ENCODE data around the gene EGR1.
A peak's percentile ranks its signal among the peaks of the same experiment; 100 is the strongest.

The EGR1 gene

DNA sequence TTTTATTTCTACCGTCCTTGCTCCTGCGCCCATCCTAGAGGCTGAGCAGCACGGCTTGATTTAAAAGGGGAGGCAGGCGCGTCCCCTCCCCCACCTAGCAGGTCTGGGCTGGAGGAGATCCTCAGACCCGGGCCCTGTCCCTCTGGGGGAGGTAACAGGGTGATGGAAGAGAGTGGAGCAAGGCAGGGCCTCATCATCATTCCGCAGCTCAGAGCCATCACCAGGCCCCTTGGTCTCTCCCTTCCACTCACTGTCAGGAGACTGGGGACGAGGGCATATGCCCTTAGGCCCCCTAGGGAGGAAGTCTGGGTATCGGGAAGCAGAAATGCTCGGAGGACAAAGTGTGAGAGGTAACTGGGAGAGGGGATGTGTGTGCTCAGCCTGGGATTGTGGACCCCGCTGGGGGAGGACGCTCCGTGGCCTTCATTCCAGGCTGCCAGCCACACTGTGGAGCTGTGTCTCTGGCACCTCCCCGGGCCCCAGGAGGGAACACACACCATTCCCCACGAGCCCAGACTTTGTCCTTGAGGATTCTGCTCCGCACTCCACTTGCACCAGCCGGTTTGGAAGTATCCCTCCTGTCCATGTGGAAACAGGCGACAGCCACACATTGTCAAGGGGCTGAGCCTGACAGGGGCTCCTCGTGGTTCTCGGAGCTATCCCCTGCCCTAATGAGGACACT lies 25.7 kb upstream of the EGR1 start:
- peak; percentile 63 for DNase-seq (ENCODE audit: low spot score)
- TF ChIP-seq, protein P1, sequence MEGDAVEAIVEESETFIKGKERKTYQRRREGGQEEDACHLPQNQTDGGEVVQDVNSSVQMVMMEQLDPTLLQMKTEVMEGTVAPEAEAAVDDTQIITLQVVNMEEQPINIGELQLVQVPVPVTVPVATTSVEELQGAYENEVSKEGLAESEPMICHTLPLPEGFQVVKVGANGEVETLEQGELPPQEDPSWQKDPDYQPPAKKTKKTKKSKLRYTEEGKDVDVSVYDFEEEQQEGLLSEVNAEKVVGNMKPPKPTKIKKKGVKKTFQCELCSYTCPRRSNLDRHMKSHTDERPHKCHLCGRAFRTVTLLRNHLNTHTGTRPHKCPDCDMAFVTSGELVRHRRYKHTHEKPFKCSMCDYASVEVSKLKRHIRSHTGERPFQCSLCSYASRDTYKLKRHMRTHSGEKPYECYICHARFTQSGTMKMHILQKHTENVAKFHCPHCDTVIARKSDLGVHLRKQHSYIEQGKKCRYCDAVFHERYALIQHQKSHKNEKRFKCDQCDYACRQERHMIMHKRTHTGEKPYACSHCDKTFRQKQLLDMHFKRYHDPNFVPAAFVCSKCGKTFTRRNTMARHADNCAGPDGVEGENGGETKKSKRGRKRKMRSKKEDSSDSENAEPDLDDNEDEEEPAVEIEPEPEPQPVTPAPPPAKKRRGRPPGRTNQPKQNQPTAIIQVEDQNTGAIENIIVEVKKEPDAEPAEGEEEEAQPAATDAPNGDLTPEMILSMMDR (IDR thresholded peaks at IDR 0.05; ENCODE audit: extremely low read depth, missing control alignments): no peak

DNA sequence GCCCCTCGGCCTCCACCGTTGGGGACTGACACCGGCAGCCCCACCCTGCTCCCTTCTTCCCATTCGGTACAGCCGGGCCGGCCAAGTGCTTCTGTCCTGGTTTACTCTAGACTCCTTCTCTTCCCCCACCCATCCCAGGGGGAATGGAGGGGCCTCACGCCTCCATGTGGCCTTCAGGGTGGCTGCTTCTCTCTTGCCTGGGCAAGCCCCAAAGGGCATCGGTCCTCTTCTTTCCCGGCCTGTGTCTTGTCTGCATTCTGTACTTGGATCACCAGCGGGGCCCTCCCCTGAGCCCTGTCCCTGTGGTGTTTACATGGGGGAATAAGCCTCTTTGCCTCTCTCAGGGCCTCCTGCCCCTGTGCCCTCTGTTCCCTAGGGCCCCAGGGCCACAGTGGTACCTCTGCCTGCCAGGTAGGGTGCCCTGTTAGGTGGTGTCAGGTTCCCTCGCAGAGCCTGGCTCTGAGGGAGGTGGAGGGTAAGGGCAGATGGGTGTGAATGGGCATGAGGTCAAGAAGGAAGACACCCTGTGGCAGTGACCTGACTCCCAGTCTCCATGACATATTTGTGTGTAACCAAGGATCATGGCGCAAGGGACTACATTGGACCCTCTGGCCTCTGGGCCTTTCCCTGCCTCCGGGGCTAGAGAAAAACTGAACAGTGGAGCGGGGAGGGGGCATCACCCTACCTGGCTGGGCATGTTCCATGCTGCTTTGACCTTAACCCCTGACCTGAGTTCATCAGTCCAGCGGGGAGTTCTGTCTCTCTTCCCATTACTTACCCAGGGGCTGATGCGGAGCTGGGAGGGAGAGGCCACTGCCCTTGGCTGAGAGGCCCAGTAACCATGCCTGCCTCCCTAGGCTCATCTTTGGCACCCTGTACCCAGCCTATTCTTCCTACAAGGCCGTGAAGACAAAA lies 24.9 kb upstream of the EGR1 start:
- TF ChIP-seq, protein P1 (IDR thresholded peaks at IDR 0.05; ENCODE audit: extremely low read depth, missing control alignments): no peak
- no peak for DNase-seq (ENCODE audit: low spot score)

DNA sequence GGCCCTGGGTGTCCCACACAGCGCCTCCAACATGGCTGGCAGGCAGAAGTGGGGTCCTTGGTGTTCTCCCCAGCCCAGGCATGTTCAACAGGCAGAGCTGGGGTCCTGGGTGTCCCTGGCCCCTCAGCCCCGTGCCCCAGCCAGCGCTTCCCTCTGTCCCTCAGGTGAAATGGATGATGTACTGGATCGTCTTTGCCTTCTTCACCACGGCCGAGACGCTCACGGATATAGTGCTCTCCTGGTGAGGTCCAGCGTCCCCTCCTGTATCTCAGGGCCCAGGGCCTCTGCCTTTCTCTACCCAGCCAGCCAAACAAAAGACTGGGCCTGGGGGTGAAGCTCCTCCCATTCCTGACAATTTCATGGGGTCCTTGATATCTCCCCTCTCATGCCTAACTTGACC lies 24.1 kb upstream of the EGR1 start:
- TF ChIP-seq, protein P1 (IDR thresholded peaks at IDR 0.05; ENCODE audit: extremely low read depth, missing control alignments): no peak

DNA sequence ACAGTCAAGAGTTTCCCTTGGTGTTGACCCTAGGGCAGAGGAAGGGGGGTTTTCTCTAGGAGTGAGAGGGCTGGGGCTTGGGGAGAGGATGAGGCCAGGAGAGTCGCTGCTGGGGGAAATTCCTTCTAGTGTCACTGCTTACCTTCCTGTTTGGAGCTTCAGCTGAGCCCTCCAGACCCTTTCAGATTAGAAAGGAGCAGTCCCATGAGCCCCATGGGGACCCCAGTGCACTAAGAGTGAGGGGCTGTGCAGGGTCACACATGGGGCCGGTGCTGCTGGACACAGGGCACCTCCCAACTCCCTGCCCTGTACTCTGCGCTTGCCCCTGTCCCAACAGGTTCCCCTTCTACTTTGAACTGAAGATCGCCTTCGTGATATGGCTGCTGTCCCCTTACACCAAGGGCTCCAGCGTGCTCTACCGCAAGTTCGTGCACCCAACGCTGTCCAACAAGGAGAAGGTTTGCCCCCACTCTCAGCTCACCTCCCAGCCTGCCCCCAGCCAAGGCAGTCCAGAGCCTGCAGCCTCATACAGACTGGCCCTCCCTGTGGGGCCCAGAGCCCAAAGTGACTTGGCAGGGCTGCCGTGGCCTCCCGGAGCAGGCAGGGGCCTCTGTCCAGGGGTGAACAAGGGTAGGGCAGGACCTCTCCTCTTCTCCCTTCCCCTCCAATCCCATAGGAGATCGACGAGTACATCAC lies 21.1 kb upstream of the EGR1 start:
- DNase-seq (ENCODE audit: low spot score): no peak
- TF ChIP-seq, protein P1 (IDR thresholded peaks at IDR 0.05; ENCODE audit: extremely low read depth, missing control alignments): no peak

More for the DNA sequence above, 24.1 kb upstream of the EGR1 start:
- no peak for DNase-seq (ENCODE audit: low spot score)

DNA sequence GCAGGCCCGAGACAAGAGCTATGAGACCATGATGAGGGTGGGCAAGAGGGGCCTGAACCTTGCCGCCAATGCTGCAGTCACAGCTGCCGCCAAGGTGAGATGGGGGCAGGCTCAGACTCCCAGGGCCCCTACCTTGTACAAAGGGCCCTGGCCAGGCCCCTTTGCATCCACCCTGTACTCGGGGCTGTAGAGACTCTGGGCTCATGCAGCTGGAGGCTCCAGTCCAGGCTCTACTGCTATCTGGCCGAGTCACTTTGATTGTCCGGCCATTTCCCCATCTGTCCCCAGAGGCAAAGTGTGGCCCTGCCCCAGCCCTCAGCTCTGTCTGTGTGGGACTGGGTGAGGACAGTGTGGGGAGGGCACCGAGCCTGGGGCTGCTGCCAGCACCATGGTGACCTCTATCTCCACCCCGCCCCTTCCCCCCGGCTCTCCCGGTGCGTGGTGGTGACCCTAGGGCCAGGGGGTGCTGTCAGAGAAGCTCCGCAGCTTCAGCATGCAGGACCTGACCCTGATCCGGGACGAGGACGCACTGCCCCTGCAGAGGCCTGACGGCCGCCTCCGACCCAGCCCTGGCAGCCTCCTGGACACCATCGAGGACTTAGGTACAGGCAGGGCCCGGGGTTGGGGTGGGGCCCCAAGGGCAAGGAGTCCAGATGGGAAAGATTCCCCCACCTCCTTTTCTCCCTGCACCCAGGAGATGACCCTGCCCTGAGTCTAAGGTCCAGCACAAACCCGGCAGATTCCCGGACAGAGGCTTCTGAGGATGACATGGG lies 20.3 kb upstream of the EGR1 start:
- TF ChIP-seq, protein P1 (IDR thresholded peaks at IDR 0.05; ENCODE audit: extremely low read depth, missing control alignments): no peak
- no peak for DNase-seq (ENCODE audit: low spot score)

DNA sequence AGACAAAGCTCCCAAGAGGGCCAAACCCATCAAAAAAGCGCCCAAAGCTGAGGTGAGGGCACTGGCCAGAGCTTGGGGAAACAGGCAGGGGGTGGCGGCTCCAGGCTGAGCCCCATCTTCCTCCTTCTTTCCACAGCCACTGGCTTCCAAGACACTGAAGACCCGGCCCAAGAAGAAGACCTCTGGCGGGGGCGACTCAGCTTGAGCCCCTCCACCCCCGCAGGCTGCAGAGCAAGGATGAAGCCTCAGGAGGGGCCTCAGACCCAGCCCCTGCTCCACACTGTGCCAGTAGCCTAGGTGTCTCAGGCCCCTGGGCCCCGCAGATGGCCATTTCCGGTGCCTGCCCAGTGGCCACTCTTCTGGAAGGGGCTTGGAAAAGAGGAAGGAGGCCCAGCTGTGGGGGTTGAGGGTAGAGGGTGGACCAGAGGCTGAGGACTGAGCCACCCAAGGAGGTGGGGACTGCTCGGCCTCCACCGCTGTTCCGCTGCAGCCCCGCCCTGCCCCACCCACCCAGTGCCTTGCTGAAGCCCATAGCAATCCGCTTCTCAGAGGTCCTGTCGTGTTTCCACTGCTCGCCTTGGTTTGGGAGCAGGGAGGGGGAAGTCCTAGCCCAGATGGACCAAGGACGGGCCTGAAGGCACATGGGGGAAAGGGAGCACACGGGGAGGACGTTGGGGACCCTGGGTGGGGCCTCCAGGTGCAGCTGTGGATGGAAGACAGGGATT lies 19.6 kb upstream of the EGR1 start:
- TF ChIP-seq, protein P1 (IDR thresholded peaks at IDR 0.05; ENCODE audit: extremely low read depth, missing control alignments): no peak

More for the DNA sequence above, 19.6 kb upstream of the EGR1 start:
- DNase-seq (ENCODE audit: low spot score): no peak

All from GM20000 (cell line).